Left ventricle myocardium inferior (tissue), 1 donor: Measurements from ENCODE around the gene MEIS2. TPM values are rescaled to one million over a fixed set of nuclear protein-coding genes. Genes with fewer than 3 reads are reported as not detected.

Experiments
- DNase-seq: peaks from one replicate; pipeline ENCODE4 v3.0.0-alpha.2; 2020
- H3K27ac ChIP-seq: fragments of 200-600 bp; replicated peaks from 2 replicates; pipeline ENCODE4 v1.8.0; 2021
- H3K27me3 ChIP-seq: fragments of 200-600 bp; 2 replicates; pipeline ENCODE4 v1.8.0; 2021; ENCODE audit warnings: low read depth
- H3K36me3 ChIP-seq: fragments of 200-600 bp; 2 replicates; pipeline ENCODE4 v1.8.0; 2021
- H3K4me1 ChIP-seq: fragments of 200-600 bp; 2 replicates; pipeline ENCODE4 v1.8.0; 2021
- H3K4me3 ChIP-seq: fragments of 200-600 bp; 2 replicates; pipeline ENCODE4 v1.8.0; 2021; ENCODE audit warnings: mild to moderate bottlenecking, moderate library complexity
- H3K9me3 ChIP-seq: fragments of 200-600 bp; replicated peaks from 2 replicates; pipeline ENCODE4 v1.8.0; 2021
- intact Hi-C: fragments of 100-400 bp; cut with micrococcal nuclease; formaldehyde crosslinking; loops from one replicate; pipeline ENCODE4 v1.11.0; 2022
- total RNA-seq: library from RNA; stranded (reverse); fragmentation: NEBNext Ultra II Directional; extraction: Animal tissue kit (Norgen Biotek cat#: 25700); gene quantifications from one replicate; pipeline ENCODE4 v1.2.1, GENCODE V29; 2021
- TF ChIP-seq, protein P1 (sequence below): fragments of 200-600 bp; IDR thresholded peaks from 2 replicates; pipeline ENCODE4 v1.8.0; 2021; ENCODE audit warnings: antibody characterized with exemption, mild to moderate bottlenecking, borderline replicate concordance
- donor health status: DM: no; HTN: yes; CAD: no; lungs with severe emphysema.

MEIS2 gene
- total RNA-seq, 1 donor from 2014 or later: 36.0 TPM

DNA sequence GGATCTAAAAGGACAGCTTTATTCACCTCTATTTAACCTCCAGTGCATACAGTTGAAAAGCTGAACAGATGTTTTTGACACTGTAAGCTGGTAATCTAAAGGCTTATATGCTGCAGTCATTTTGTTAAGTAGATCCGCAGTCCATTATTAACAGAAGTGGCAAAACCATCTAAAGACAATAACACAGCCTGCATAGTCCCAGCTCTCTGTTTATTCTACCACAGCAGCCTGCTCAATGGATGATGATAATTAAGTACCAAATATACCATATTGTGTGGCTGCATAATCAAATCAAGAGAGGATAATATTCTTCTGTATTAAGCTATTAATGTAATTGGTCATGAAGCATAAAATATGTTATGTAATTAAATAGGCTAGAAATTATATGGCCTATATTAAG, 207.1 kb downstream of the MEIS2 start:
- intact Hi-C loops: no loop called here
- TF ChIP-seq, protein P1, sequence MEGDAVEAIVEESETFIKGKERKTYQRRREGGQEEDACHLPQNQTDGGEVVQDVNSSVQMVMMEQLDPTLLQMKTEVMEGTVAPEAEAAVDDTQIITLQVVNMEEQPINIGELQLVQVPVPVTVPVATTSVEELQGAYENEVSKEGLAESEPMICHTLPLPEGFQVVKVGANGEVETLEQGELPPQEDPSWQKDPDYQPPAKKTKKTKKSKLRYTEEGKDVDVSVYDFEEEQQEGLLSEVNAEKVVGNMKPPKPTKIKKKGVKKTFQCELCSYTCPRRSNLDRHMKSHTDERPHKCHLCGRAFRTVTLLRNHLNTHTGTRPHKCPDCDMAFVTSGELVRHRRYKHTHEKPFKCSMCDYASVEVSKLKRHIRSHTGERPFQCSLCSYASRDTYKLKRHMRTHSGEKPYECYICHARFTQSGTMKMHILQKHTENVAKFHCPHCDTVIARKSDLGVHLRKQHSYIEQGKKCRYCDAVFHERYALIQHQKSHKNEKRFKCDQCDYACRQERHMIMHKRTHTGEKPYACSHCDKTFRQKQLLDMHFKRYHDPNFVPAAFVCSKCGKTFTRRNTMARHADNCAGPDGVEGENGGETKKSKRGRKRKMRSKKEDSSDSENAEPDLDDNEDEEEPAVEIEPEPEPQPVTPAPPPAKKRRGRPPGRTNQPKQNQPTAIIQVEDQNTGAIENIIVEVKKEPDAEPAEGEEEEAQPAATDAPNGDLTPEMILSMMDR: no peak
- DNase-seq: no peak
- H3K36me3 ChIP-seq: peaks cover 43% of the 10 kb centered on the region
- no peaks in the 10 kb centered on the region for H3K9me3 ChIP-seq
- peaks cover 45% of the 10 kb centered on the region for H3K4me1 ChIP-seq
- no peak overlapping the region for H3K27ac ChIP-seq
- H3K4me3 ChIP-seq: no peak overlapping the region
- peaks cover 7% of the 10 kb centered on the region for H3K27me3 ChIP-seq

DNA sequence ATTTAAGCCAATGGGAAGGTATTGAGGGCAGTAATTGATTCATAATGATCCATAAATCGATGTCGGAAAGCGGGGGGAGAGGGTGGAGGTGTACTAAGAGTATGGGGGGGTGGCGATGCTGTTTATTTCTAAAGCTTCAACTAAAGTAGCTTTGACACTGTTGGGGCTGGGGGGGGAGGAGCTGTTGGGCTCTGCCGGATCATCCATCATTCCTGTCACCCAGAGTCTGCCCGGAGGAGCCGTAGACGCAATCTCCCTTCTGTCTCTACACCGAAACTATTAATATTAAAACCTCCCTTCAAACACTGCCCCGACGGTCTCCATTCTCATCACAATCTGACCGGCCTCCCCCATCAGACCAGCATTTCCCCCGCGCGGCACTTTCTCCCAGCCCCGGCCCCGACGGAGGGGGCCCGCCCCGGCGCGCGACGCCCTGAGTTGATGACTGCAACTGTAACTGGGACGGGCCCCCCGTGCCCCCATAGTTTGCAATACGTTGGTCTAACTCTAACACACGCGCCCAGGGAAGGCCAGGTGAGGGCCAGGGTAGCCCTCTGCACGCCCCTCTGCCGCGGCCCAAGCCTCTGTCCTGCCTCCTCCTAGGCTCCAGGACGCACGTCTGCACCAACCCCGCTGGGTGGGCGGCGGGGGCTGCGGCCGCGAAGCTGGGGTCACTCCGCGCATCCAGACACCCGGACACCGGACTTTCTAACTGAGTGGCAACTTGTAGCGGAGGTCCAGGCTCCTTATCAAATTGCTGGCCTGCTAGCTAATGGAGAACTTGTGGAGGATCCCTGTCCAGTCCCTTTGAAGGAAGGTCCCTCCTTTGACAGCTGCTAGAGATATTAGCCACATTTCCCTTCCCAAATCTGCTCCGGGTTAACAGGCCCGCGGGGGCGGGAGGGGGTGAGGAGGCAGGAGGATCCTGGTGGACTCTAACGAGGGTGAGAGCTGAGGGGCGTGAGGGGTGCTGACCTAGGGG, 212.0 kb downstream of the MEIS2 start:
- intact Hi-C loops: loop anchor here (10.0 kb wide), 1 partner anchor 246 kb away; no protein-coding TSS in a partner anchor
- no peak for DNase-seq
- Histone ChIP-seq H3K27me3 (peaks cover 50% of the 10 kb centered on the region), H3K4me1 (peaks cover 28% of the 10 kb centered on the region), H3K4me3 (peak overlapping the region; percentile 59), H3K9me3 (no peaks in the 10 kb centered on the region), H3K27ac (no peak overlapping the region), H3K36me3 (peaks cover 18% of the 10 kb centered on the region)
- TF ChIP-seq, protein P1: no peak

DNA sequence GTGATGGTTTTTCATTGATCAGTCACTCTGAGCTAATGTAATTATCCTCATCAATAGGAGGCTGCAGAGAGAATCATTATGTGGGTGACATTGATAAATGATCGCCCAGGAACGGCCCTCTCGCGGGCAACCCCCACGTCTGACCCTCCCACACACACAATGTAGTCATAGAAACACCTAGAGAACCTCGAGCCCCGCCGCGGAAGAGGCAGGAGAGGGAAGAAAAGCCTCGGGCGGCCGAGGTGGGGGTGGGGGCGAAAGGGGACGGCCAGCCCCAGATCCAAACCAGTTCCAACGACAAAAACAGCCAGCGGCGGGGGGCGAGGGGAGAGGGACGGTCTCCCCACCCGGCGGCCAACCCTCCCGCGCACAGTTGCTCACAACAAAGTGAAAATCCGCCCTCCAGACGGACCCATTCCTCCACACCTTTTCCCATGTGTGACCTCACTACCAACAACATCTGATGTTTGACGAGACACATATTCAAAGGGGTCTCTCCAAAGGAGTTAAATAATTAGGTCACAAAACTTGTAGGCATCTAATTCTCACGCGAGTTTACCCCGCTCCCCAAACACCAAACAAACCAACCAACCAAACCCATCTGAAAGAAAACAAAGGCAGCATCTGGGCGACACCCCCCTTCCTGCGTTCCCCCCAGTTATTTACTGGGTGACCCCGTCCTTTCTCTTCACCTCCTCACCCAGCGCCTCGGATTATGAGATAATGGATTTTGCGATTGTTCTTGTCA, 213.0 kb downstream of the MEIS2 start:
- no peak for DNase-seq
- no peaks in the 10 kb centered on the region for H3K9me3 ChIP-seq
- H3K4me3 ChIP-seq: peak overlapping the region; percentile 59
- intact Hi-C loops: loop anchor here (10.0 kb wide), 1 partner anchor 247 kb away; no protein-coding TSS in a partner anchor
- H3K36me3 ChIP-seq: peaks cover 17% of the 10 kb centered on the region
- TF ChIP-seq, protein P1: no peak
- H3K27ac ChIP-seq: no peak overlapping the region
- H3K27me3 ChIP-seq: peaks cover 58% of the 10 kb centered on the region
- peaks cover 28% of the 10 kb centered on the region for H3K4me1 ChIP-seq

DNA sequence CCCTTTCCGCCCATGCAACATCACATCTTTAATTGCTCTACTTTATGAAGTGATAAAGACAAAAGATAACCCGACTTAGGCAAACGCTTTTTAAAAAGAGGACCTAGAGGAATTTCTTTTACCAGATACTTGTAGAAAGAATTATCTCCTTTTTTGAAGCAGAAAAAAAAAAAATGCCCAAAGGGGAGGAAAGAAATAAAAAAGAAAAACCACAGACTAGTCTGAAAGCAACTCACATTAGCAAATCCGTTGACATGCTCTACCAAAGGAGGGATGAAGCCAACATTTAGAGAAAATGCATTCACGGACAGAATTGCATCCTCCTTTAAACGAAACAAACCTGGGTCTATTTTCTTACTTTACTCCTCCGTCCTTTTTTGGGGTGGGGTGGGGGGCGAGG, 213.6 kb downstream of the MEIS2 start:
- Histone ChIP-seq H3K4me1 (peaks cover 25% of the 10 kb centered on the region), H3K9me3 (no peaks in the 10 kb centered on the region), H3K27me3 (peaks cover 65% of the 10 kb centered on the region), H3K36me3 (peaks cover 12% of the 10 kb centered on the region), H3K4me3 (no peak overlapping the region), H3K27ac (no peak overlapping the region)
- no peak for DNase-seq
- TF ChIP-seq, protein P1: no peak
- intact Hi-C loops: loop anchor here (10.0 kb wide), 1 partner anchor 248 kb away; no protein-coding TSS in a partner anchor

DNA sequence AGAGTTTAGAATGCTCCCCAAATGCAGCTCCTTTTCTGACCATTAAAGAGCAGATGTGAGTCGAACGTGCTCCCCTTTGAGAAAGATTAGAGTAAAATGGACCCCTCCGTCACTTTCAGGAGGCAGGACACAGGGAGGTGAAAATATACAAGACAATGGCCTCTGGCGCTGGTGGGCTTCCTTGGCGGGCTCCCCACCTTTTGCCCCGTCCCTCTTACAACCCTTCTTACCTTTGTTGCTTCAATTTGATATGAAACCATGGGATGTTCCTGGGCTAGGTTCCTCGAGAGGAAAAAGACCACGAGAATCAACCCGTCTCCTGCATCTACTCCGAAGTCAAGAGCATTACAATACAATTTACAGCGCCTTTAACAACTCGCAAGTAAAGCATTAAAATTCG, 214.2 kb downstream of the MEIS2 start:
- Histone ChIP-seq H3K9me3 (no peaks in the 10 kb centered on the region), H3K27me3 (peaks cover 70% of the 10 kb centered on the region), H3K27ac (no peak overlapping the region), H3K36me3 (peaks cover 7% of the 10 kb centered on the region), H3K4me3 (no peak overlapping the region), H3K4me1 (peaks cover 25% of the 10 kb centered on the region)
- intact Hi-C loops: loop anchor here (10.0 kb wide), 1 partner anchor 249 kb away; no protein-coding TSS in a partner anchor
- TF ChIP-seq, protein P1: no peak
- no peak for DNase-seq
